GM18511 (cell line): ENCODE measurements around the gene SNF8.
A peak's percentile ranks its signal among the peaks of the same experiment; 100 is the strongest.

Experiments
- ATAC-seq: cut with Tn5 transposase; IDR thresholded peaks from one replicate; pipeline ENCODE4 v1.9.1; 2021; ENCODE audit warnings: mild to moderate bottlenecking, moderate library complexity; ENCODE audit not compliant: unreplicated experiment

SNF8 gene

DNA sequence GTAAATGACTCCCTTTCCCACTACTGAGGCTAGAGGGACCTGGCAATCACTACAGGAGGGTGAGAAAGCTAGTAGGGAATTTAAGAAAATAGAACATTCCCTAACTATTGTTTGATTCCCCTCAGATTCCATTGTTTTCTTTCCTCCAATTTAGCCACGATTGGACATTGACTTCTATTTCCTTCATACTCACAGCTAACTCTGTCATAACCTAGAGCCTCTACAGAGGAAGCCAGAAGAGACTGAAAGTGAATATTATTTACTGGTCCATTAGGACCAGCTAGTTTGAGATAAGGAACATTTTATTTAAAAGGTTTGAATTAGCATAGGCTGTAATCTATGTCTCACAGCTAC is 14.9 kb downstream of the SNF8 start:
- no peak for ATAC-seq

DNA sequence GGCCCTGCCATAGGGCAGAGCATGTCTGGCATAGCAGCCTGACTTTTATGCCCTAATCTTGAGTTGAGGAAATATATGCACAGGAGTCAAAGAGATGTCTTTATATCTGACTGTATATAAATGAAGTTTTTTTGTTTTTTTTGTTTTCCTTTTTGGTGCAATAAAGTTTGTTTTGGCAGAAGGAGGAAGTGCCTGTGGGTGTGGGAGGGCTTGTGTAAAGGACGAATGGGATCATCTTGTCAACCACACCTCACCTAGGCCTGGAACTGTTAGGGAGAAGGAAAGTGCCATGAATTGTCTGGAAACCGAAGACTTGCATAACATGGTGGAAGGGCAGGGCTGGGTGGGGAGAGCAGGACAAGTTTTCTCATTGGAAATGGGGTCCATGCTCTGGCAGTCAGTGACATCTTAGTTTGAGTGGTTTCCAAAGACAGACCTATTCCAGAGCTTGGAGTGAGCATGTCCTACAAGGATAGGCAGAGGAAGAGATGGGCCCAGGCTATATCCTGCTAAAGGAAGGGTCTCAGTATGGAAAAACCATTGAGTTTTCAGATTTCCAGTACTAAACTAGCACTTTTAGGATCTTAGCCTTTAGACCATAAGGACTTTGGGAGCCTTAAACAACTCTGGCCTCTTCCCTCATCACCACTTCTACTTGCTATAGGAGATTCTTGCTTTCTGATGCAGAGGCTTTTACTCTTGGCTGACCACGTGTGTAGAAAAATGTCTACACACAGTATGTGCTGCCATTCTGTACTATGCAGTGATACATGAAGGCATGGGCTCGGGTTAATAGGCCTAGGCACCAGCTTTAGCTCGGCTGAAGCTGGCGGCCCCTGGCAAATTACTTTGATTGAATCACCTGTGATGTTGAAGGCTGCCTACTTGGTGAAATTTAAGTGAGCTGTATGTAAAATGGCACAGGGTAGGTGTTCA is 15.5 kb downstream of the SNF8 start:
- ATAC-seq = no peak

DNA sequence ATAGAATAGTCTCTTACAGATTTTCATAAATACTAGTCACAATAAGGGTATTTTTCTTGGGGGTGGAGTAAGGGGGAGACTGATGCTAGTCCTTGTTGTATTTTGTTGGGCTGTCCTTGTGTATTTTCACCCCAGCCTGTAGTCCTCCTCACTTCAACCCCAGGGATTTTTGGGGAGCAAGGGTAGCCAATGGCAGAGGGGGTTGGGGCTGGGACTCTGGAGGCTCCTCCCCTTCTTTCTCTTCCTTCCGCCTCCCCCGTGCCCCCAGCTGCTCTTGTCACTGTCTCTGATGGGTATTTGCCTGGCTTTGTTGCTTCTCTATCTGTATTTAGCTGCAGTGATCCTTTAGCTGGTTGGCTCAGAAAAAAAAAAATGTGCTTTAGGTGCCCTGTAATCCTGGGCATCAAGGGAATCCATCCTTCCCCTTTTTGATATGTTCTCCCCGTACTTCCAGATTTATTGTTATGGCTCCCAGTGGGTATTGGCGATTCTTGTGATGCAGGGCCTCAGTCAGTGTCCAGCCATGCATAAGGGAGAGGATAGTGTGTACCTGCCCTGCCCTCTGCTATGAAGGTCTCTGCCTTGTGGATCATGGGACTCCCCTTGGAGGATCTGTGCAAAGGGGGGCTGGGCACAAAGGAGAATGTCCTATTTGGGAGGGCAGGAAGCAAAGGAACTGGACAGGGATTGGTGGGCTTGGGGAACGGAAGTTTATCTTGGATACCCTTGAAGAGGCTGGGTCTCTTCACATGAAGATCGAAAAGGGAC is 16.5 kb downstream of the SNF8 start:
- ATAC-seq = no peak

DNA sequence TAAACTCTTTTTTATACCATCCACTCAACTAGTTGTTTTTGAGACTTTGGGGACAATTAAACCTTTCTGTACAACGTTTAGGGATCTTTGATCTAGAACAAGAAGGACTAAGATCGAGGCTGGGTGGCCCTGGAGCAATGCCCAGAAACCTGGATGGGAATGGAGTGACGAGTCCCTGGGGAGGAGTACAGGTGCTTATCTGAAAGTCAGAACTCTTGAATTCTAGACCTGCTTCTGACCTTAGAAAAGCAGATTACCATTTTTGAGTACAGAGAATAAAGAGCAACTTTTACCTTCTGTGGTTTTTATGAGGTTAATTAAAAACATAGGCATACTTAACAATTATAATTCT is 18.7 kb downstream of the SNF8 start:
- ATAC-seq = no peak

DNA sequence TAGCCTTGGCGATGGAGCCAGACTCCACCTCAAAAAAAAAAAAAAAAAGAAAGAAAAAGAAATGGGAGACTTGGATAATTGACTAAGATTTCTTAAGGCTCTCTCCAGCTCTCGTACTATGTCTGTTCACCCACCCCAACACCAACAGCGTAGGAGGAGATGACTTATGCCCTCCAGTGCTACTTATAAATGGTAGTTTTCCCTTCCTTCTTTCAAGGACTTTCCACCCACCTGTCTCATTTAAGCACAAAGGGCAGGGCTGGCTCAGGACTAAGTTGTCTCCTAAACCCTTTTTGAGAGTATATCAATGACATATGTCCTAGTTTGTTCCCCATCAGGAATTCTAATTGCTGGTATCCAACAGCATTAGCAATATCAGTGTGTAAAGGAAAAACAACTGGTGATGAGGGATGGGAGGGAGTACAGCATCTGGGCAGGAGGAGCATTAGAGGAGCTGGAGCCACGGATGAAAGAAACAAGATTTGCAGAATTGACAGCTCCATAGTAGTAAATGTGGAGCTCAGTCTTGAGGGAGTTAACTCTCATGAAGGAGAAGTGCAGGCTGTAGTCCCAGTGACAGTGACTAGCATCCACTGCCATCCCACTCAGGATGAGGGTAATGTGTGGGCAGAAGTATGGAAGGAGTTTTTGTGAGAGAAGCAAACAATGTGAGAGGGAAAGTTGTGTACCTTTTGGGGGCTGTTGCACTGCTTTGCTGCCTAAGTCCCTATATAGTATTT is 19.2 kb downstream of the SNF8 start:
- no peak for ATAC-seq

DNA sequence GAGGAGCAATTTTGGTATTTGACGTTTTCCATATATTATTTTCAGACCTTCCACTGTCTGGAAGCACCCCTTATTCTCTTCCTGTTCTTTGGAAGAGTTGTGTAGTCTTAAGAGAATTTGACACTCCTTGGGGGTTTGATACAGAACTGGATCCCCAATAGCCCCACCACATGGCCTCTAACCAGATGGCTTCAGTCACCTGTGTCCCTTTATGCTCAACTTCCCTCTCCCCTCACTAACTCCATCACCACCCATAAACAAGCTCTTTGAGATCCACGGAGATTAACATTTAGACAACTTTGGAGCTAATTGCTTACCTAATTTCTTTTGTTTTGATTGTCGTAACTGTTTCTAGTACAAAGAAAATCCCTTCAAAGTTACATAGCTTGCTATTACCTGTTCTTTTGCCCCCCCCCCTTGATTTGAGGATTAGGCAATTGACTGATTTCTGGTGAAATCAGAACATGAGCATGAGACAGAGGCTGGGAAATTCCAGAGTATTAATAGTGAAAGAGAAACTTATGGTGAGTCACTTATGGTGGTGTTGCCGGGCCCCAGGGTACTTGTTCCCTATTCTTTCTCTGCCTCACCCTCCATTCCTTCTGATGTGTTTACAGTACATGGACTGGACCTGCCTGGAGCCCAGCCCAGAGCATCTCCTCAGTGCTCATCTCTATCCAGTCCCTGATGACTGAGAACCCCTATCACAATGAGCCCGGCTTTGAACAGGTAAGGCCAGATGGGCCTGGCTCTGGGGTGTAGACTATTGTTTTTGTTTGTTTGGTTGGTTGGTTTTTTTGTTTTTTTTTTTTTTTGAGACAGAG is 29.0 kb downstream of the SNF8 start:
- peak; percentile 88 for ATAC-seq

DNA sequence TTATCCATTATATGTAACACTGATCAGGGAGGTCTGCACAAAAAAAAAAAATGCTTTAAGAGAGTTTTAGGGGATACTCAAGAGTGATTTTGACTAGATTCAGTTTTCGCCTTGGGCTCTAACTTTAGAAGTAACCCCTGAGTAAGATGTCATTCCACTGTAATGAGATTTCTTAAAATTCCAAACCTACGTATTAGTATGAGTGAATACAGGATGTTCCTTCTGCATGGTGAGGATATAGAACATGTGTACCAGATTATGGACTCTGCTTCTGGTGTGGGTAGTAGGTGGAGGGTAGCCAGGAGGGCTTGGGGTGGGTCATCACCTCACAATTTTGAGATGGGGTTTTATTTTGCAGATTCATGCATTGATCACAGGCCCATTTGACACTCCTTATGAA is 32.2 kb downstream of the SNF8 start:
- ATAC-seq = no peak

DNA sequence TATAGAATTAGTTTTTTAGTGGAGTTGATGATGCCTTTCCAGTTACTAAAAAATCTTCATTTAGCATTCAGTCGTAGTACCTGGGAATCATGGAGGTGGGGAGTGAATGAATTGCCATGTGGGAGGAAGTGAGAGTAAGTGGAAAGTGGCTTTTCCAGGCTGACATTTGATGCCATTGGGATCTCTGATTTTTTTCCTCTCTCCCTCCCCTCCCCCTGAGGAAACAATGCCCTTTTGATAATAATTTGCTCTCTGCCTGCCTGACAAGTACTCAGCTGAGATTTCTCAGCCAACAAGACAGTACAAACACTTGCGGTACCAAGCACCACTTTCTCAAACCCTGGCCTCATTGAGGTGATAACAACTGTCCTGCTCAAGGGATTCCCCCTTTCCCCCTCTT is 34.3 kb downstream of the SNF8 start:
- ATAC-seq = no peak

DNA sequence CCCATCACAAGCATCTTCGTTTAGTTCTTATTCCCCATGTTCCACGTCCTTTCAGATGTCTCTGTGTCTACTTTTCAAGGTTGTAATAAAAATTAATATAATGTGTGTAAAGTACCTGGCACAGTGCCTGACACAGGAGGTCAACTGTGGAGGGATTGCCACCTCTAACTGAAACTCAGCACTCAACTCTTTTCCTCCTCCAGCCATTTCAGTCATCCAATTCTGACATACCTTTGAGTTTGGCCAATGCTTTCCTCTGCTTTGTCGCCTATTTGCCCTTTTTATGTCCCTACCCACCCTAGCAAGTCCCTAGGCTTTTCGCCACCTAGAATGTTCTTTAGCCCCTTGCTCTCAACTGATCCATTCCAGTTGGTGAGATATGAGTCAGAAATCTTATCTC is 34.9 kb downstream of the SNF8 start:
- no peak for ATAC-seq

DNA sequence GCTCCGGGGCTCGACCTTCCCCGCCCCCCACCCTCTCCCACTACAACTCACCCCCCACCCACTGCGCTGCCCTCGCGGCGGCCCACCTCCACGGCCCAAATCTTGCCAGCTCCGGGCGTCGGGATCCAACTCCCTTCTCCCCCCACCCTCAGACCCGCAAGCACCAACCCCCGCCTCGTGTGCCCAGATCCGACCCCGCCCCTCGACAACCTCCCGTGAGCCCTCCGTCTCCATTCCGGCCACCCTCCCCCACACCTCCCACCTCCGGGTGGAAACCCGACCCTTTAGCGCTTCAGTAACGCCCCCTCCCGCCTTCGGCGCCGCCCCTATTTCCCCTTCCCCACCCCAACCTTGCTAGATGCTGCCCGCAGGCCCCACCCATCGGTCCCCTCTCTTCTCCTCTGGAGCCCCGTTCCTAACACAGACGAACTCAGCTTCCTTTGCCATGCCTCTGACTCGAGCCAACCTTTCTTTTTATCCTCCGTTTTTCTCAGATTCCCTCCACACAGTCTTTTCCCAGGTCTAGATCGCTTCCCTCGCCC is 35.7 kb downstream of the SNF8 start:
- ATAC-seq = peak; percentile 38

DNA sequence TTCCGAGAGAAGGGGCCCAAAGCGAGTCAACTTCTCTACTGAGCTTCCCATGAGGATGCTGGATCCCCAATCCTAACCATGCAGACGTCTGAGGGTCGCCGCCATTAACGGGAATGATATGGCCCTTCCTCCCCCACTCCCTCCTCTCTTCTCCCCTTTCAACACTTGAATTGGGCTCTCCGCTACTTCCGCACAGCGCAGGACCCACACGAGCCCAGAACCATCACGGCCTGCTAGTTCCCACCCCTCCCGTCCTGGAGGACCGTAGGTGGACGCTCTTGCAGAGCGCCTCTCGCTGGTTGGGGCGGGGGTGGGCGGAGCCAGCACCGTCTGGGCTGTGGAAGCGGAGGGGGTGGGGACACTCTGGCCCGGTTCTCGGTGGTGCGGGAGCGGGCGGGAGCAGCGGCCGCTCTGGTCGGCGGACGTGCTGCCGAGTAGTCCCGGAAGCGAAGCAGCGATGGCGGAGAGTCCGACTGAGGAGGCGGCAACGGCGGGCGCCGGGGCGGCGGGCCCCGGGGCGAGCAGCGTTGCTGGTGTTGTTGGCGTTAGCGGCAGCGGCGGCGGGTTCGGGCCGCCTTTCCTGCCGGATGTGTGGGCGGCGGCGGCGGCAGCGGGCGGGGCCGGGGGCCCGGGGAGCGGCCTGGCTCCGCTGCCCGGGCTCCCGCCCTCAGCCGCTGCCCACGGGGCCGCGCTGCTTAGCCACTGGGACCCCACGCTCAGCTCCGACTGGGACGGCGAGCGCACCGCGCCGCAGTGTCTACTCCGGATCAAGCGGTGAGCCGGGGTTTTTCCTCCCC is 36.4 kb downstream of the SNF8 start, which contains the start of gene UBE2Z:
UBE2Z (plus strand) TSS at position 361 of the 797 bp plus-strand sequence; CDS start at position 458, 97 bp downstream.
- ATAC-seq = peak; percentile 85

DNA sequence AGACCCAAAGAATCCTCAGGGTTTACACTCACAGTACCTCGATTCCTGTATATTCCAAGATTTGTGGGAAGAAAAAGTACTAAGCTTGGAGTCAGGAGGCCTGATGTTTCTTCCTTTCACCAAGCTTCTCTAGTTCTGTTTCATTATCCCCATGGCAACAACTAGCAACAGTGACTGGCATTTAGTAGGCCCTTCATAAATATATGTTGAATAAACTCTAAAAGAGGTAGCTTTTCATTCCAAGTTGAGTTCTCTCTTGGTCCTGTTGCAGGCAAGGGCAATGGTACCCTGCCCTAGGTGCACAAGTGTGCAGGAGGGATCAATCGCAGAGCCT is 37.0 kb downstream of the SNF8 start:
- ATAC-seq = no peak

DNA sequence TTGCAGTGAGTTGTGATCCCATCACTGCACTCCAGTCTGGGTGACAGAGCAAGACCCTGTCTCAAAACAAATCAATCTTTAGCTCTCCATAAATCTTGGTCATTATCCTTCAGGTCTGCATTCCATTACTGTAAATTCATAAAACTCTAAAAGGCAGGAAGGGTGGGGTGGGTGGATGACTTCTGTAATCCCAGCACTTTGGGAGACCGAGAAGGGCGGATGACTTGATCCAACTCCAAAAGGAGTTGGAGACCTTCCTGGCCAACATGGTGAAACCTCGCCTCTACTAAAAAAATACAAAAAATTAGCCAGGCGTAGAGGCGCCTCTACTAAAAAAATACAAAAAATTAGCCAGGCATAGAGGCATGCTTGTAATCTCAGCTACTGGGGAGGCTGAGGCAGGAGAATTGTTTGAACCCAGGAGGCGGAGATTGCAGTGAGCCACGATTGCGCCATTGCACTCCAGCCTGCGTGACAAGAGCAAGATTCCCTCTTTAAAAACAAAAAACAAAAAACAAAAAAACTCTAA is 38.6 kb downstream of the SNF8 start:
- no peak for ATAC-seq

DNA sequence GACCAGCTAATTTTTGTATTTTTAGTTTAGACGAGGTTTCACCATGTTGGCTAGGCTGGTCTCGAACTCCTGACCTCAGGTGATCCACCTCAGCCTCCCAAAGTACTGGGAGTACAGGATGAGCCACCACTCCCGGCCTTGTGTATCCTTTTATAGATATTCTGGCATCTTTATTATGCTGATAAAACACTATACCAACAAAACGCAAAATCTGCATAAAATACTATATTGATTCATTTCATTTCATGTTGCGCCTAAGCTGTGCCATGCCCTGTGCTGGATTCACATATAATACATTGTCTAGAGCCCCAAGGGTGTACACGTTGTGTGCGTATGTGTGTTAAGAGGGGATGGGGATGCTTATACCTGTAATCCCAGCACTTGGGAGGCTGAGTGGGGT is 40.2 kb downstream of the SNF8 start:
- no peak for ATAC-seq

DNA sequence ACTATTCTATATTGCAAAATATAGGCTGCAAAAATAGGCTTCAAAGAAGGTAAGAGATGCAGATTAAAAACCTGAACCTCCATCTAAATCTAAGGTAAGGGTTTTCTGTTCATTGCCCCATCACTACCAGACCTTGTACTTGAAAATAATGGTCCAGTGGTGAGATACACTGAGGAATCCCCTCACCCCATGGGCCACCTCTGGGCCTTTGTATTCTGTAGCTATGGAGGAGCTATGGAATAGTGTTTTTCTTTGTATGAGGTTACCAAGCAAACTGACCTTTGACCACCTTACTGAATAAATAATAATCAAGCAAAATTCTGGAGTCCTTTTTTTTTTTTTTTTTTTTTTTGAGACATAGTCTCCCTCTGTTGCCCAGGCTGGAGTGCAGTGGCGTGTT is 41.2 kb downstream of the SNF8 start:
- no peak for ATAC-seq

DNA sequence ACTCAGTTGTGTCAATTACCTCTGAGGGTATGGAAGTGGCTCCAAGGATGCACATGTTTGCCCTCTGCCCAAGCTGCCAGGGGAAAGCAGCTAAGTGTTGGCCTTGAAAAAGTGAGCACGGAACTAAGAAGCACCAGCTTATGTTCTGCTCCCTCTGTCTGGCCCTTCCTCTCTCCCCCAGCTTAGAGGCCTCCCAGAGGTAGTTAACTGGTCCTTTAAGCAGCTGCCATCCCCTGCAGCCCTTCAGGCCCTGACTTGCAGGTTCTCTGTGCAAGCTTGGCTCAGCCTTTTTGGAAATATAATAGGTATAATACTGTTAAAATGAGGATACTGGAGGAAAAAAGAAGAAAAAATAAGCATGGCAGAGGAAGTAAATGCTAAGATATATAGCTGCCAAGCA is 43.4 kb downstream of the SNF8 start:
- no peak for ATAC-seq

DNA sequence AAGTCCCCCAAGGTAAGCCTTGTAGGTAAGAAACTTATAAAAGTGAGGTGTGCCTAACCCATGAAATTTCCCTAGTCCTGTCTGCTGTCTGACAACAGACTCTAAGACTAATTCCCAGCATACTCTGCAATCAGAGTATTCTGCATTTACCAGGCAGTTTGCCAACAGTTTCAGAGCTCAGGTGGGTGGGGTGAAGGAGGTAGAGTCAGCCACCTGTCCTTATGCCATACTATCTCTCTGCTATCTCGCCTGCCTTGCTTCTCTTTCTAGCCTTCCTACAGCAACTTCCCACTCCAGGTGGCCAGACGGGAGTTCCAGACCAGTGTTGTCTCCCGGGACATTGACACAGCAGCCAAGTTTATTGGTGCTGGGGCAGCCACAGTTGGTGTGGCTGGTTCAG is 49.8 kb downstream of the SNF8 start:
- no peak for ATAC-seq

DNA sequence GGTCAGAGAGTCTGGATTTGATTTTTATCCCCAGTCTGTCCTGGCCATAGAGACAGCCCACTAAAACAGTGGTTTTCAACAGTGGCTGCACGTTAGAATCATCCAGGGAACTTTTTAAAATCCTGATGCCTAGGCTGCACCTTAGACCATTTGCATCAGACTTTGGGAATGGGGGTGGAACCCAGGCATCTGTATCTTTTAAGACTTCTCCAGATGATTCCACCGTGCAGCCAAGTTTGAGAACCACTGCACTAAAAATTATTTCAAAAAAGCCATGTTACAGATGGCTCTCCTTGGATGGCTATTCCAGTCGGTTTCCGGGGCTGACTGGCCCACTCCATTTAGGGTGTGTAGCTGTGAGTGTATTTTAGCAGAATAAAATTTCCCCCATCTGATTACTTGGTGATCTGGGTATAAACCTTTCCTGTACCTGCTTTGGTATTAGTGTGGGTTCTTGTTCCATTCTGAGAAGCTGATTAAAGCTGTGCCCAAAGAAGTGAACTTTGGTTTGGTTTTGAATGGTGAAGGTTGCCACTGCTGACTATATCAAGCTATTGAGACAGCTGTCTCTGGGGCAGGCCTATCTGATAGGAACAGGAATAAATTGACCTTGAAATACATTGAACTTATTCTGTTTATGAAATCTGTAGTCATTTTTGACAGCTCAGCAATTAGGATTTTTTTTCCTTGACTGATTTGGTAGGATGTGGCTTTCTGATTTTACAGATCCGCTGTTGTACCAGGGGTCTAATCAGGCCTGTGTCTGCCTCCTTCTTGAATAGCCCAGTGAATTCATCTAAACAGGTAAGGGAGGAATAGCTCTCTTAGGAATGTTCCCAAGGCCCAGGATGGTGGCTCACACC is 50.8 kb downstream of the SNF8 start:
- no peak for ATAC-seq
